ENCODE data around the gene ANAPC1. TPM values are rescaled to one million over a fixed set of nuclear protein-coding genes. Genes with fewer than 3 reads are reported as not detected.

ANAPC1 gene, protein sequence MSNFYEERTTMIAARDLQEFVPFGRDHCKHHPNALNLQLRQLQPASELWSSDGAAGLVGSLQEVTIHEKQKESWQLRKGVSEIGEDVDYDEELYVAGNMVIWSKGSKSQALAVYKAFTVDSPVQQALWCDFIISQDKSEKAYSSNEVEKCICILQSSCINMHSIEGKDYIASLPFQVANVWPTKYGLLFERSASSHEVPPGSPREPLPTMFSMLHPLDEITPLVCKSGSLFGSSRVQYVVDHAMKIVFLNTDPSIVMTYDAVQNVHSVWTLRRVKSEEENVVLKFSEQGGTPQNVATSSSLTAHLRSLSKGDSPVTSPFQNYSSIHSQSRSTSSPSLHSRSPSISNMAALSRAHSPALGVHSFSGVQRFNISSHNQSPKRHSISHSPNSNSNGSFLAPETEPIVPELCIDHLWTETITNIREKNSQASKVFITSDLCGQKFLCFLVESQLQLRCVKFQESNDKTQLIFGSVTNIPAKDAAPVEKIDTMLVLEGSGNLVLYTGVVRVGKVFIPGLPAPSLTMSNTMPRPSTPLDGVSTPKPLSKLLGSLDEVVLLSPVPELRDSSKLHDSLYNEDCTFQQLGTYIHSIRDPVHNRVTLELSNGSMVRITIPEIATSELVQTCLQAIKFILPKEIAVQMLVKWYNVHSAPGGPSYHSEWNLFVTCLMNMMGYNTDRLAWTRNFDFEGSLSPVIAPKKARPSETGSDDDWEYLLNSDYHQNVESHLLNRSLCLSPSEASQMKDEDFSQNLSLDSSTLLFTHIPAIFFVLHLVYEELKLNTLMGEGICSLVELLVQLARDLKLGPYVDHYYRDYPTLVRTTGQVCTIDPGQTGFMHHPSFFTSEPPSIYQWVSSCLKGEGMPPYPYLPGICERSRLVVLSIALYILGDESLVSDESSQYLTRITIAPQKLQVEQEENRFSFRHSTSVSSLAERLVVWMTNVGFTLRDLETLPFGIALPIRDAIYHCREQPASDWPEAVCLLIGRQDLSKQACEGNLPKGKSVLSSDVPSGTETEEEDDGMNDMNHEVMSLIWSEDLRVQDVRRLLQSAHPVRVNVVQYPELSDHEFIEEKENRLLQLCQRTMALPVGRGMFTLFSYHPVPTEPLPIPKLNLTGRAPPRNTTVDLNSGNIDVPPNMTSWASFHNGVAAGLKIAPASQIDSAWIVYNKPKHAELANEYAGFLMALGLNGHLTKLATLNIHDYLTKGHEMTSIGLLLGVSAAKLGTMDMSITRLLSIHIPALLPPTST (N-terminal part only)
- total RNA-seq (49.9 TPM), polyA plus RNA-seq (10 to 100 TPM; 22.4 to 24.7 (median 23.8) TPM)

DNA sequence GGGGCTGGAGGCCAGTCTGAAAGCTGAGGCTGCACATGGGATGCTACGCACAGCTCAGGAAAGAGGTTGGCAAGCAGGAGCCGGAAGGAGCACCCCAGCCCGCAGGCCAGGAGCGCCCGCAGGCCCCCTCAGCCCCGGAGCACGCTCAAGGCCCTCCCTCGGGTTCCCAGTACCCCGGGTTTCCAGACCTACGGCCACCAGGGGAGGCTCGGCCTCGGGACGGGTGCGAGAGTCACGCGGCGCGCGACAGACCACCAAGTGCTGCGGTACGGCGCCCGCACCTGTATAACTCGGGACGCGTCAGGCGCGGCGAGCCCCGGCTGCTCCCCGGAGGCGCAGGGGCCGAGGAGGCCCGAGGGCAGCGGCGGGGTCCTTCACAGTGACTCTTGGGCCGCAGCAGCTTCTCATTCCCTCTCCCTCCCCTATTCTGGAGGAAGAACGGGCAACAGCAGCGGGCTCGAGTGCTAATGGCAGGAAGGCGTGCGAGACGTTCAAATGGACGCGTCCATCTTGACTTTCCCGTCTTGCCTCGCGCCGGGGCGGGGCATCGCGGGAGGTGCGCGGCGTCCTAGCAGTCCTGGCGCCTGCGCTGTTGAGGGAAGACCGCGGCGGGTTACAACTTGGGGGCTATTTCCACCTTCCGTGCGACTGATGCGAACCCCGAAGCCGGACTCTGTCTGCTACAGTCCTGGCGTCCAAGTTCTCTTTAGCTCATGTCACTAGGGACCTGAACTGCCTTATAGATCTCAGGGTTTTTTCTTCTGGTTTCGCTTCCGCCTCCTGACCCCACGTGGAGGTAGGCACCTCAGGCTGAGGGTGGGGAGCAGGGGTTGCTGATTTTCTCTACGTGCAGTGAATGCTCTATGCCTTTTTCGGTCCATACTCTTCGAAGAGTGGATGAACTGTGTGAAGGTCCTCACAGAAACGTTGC lies at the start of gene ANAPC1:
Gene ANAPC1 (minus strand): TSS at position 533 of the 931 bp plus-strand sequence. CDS start 3,368 bp downstream, outside the sequence.
- H3K9me3 Mint-ChIP-seq, result no peaks in the 10 kb centered on the region
- Histone ChIP-seq H3K27me3 (ENCODE audit: control insufficient read depth, insufficient read depth, low read length) (no peaks in the 10 kb centered on the region), H3K36me3 (ENCODE audit: control insufficient read depth, insufficient read depth, low read length) (peaks cover 5% of the 10 kb centered on the region), H3K4me3 (ENCODE audit: low read depth, low read length) (peak within 1 kb of the TSS; percentile 99), H3K9me3 (ENCODE audit: control insufficient read depth in 2 of 2, low read length in 2 of 2) (no peaks in the 10 kb centered on the region), H3K27ac (ENCODE audit: insufficient read depth, low read length, poor library complexity, severe bottlenecking) (peak within 1 kb of the TSS; percentile 82), H3K4me1 (ENCODE audit: control insufficient read depth, insufficient read depth, low read length, poor library complexity, severe bottlenecking) (peaks cover 16% of the 10 kb centered on the region)
- no peaks in the 10 kb centered on the region for H3K27me3 Mint-ChIP-seq
- H3K4me1 Mint-ChIP-seq, result peaks cover 0 to 24% (median 7%) of the 10 kb centered on the region in 4 donors
- H3K36me3 Mint-ChIP-seq, result peaks cover under 1% of the 10 kb centered on the region
- H3K27ac Mint-ChIP-seq, result peak within 1 kb of the TSS; percentile 96 to 97 (median 97)
- DNase-seq, result peak; percentile 78 to 90 (median 86)
- peak within 1 kb of the TSS; percentile 94 to 96 (median 94) for H3K4me3 Mint-ChIP-seq
- peak; percentile 92 to 94 for ATAC-seq (ENCODE audit: low read depth in 2 of 2)

DNA sequence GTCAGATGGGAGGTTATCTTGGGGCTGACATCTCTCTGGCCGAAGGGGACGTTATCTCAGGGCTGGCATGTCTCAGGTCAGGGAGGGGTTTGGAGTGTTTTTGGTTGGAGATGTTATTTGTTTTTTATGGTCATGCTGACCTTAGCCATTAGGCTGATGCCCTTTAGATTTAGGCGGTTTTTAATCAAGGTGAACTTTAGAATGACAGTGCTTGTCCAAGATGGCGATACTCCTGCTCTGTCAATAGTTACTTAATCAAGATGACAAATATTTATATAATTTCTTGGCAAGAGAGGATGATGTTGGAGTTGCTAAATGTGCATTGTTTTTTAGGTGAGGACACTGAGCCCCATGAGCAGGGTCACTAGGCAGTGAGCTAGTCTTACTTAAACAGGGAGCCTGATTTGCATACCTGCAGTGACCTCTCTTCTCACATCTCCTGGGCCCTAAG lies 48.9 kb upstream of the ANAPC1 start:
- H3K36me3 Mint-ChIP-seq, result no peaks in the 10 kb centered on the region
- Histone ChIP-seq H3K4me1 (ENCODE audit: control insufficient read depth, insufficient read depth, low read length, poor library complexity, severe bottlenecking) (no peaks in the 10 kb centered on the region), H3K9me3 (ENCODE audit: control insufficient read depth in 2 of 2, low read length in 2 of 2) (no peaks in the 10 kb centered on the region), H3K27ac (ENCODE audit: insufficient read depth, low read length, poor library complexity, severe bottlenecking) (no peak overlapping the region), H3K27me3 (ENCODE audit: control insufficient read depth, insufficient read depth, low read length) (no peaks in the 10 kb centered on the region), H3K4me3 (ENCODE audit: low read depth, low read length) (no peak overlapping the region), H3K36me3 (ENCODE audit: control insufficient read depth, insufficient read depth, low read length) (no peaks in the 10 kb centered on the region)
- H3K9me3 Mint-ChIP-seq, result peaks cover 0 to 3% (median 0%) of the 10 kb centered on the region in 7 donors
- no peaks in the 10 kb centered on the region for H3K4me1 Mint-ChIP-seq
- H3K4me3 Mint-ChIP-seq, result no peak overlapping the region
- no peak overlapping the region for H3K27ac Mint-ChIP-seq
- peaks cover 4% of the 10 kb centered on the region for H3K27me3 Mint-ChIP-seq
- ATAC-seq (ENCODE audit: low read depth in 2 of 2) (no peak), DNase-seq (no peak)

DNA sequence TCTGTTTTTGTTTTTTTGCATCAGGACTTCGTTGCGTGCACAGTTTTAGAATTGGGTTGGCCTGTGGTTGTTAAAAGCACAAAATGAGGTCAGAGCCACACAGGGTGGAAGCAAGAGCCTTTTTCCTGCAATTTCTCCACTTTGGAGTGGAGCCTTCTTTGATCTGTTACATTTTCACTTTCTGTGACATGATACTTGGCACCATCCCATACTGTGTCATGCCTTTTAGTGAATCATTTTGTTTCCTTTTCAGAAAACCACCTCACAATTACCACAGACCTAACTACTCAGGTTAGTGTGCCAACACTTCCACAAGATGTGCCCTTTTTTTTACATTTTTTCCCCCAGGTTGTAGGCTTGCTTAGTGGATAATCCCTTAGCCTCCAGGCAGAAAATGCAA lies 46.9 kb upstream of the ANAPC1 start:
- DNase-seq (no peak), ATAC-seq (ENCODE audit: low read depth in 2 of 2) (no peak)
- H3K4me3 ChIP-seq (ENCODE audit: low read depth, low read length), result no peak overlapping the region
- no peaks in the 10 kb centered on the region for H3K27me3 ChIP-seq (ENCODE audit: control insufficient read depth, insufficient read depth, low read length)
- H3K4me1 ChIP-seq (ENCODE audit: control insufficient read depth, insufficient read depth, low read length, poor library complexity, severe bottlenecking), result no peaks in the 10 kb centered on the region
- Mint-ChIP-seq H3K4me1 (no peaks in the 10 kb centered on the region), H3K9me3 (peaks cover 0 to 3% (median 0%) of the 10 kb centered on the region in 7 donors), H3K36me3 (no peaks in the 10 kb centered on the region), H3K4me3 (no peak overlapping the region), H3K27me3 (peaks cover 8% of the 10 kb centered on the region), H3K27ac (no peak overlapping the region)
- H3K9me3 ChIP-seq (ENCODE audit: control insufficient read depth in 2 of 2, low read length in 2 of 2), result no peaks in the 10 kb centered on the region
- H3K27ac ChIP-seq (ENCODE audit: insufficient read depth, low read length, poor library complexity, severe bottlenecking), result no peak overlapping the region
- H3K36me3 ChIP-seq (ENCODE audit: control insufficient read depth, insufficient read depth, low read length), result no peaks in the 10 kb centered on the region

DNA sequence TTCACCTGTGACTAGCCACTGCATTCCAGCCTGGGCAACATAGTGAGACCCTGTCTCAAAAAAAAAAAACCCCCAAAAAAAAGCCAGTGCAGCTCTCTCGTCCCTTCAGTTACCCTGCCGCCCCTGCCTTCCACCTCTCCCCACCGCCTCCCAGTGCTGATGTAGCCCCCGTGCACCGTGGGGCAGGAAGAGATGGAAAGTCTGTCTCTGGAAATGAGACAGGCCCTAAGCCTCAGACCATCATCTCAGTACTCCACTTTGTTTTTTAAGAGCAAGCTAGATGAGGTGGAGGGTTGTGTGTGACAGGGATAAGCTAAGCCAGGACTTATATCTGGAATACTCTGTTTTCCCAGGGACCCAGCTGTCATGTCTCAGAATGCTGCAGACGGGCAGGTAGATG lies 46.4 kb upstream of the ANAPC1 start:
- Histone ChIP-seq H3K36me3 (ENCODE audit: control insufficient read depth, insufficient read depth, low read length) (no peaks in the 10 kb centered on the region), H3K4me1 (ENCODE audit: control insufficient read depth, insufficient read depth, low read length, poor library complexity, severe bottlenecking) (no peaks in the 10 kb centered on the region), H3K27ac (ENCODE audit: insufficient read depth, low read length, poor library complexity, severe bottlenecking) (no peak overlapping the region), H3K4me3 (ENCODE audit: low read depth, low read length) (no peak overlapping the region), H3K27me3 (ENCODE audit: control insufficient read depth, insufficient read depth, low read length) (no peaks in the 10 kb centered on the region), H3K9me3 (ENCODE audit: control insufficient read depth in 2 of 2, low read length in 2 of 2) (no peaks in the 10 kb centered on the region)
- Mint-ChIP-seq H3K27ac (no peak overlapping the region), H3K9me3 (peaks cover 0 to 3% (median 0%) of the 10 kb centered on the region in 7 donors), H3K27me3 (peaks cover 8% of the 10 kb centered on the region), H3K4me3 (no peak overlapping the region), H3K36me3 (no peaks in the 10 kb centered on the region), H3K4me1 (no peaks in the 10 kb centered on the region)
- no peak for DNase-seq
- ATAC-seq (ENCODE audit: low read depth in 2 of 2), result no peak

DNA sequence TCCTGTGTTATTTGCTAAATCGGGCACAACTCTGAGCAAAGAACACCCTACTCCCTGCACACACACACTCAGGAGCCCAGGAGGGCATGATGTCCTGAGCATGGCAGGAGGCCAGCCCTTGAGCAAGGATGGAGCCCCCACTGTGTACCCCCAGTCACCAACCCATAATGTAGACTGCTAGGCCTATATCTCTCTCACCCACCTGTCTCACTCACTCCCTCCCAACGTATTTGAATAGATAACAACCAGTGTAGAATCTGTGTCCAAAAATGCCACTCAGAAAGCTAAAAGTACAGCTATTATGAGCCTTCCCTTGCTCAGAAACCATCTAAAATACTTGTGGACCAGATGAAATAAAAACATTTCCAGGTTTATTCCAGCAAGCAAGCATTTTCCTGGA lies 43.7 kb upstream of the ANAPC1 start:
- Histone ChIP-seq H3K27me3 (ENCODE audit: control insufficient read depth, insufficient read depth, low read length) (no peaks in the 10 kb centered on the region), H3K4me1 (ENCODE audit: control insufficient read depth, insufficient read depth, low read length, poor library complexity, severe bottlenecking) (no peaks in the 10 kb centered on the region), H3K27ac (ENCODE audit: insufficient read depth, low read length, poor library complexity, severe bottlenecking) (no peak overlapping the region), H3K4me3 (ENCODE audit: low read depth, low read length) (no peak overlapping the region), H3K9me3 (ENCODE audit: control insufficient read depth in 2 of 2, low read length in 2 of 2) (no peaks in the 10 kb centered on the region), H3K36me3 (ENCODE audit: control insufficient read depth, insufficient read depth, low read length) (no peaks in the 10 kb centered on the region)
- Mint-ChIP-seq H3K9me3 (no peaks in the 10 kb centered on the region), H3K36me3 (no peaks in the 10 kb centered on the region), H3K27me3 (peaks cover 14% of the 10 kb centered on the region), H3K4me3 (no peak overlapping the region), H3K4me1 (no peaks in the 10 kb centered on the region), H3K27ac (no peak overlapping the region)
- no peak for DNase-seq
- no peak for ATAC-seq (ENCODE audit: low read depth in 2 of 2)

DNA sequence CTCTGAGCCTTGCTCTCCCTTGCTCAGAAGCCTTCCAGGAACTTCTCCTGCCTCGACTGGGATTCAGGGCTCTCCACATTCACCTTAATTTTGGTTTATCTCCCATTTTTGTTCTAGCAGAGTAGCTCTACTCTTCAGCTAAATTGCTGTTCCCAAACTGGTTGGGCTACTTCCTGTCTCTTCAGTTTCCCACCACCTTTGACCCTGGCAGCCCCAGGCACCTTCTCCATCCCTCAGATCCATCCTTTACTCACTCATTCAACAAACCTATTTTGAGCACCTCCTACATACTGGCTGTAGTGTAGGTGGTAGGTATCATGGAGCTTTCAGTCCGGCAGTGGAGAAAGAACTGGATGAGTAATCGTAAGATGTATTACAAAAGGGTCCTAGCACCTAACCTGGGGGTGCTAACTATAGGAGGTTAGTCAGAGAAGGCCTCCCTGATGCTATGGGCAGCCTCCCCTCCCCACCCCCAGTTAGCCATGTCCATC lies 40.7 kb upstream of the ANAPC1 start:
- no peaks in the 10 kb centered on the region for H3K4me1 ChIP-seq (ENCODE audit: control insufficient read depth, insufficient read depth, low read length, poor library complexity, severe bottlenecking)
- no peak overlapping the region for H3K4me3 ChIP-seq (ENCODE audit: low read depth, low read length)

More for the DNA sequence above, 40.7 kb upstream of the ANAPC1 start:
- no peaks in the 10 kb centered on the region for H3K9me3 ChIP-seq (ENCODE audit: control insufficient read depth in 2 of 2, low read length in 2 of 2)
- no peak overlapping the region for H3K27ac ChIP-seq (ENCODE audit: insufficient read depth, low read length, poor library complexity, severe bottlenecking)
- DNase-seq, result no peak
- H3K4me3 Mint-ChIP-seq, result no peak overlapping the region
- no peaks in the 10 kb centered on the region for H3K36me3 ChIP-seq (ENCODE audit: control insufficient read depth, insufficient read depth, low read length)
- H3K27me3 ChIP-seq (ENCODE audit: control insufficient read depth, insufficient read depth, low read length), result no peaks in the 10 kb centered on the region
- no peaks in the 10 kb centered on the region for H3K9me3 Mint-ChIP-seq
- H3K27ac Mint-ChIP-seq, result no peak overlapping the region
- ATAC-seq (ENCODE audit: low read depth in 2 of 2), result no peak
- H3K27me3 Mint-ChIP-seq, result peaks cover 9% of the 10 kb centered on the region
- H3K4me1 Mint-ChIP-seq, result no peaks in the 10 kb centered on the region
- no peaks in the 10 kb centered on the region for H3K36me3 Mint-ChIP-seq

Measured in CD4-positive, CD25-positive, alpha-beta regulatory T cell (primary cell).